DMS153 (cell line): Measurements from ENCODE around the gene CDCP1.

Experiments used
- DNase-seq: peaks from one replicate; lab custom pipeline; 2025; lab: John Stamatoyannopoulos, UW

CDCP1 gene

DNA sequence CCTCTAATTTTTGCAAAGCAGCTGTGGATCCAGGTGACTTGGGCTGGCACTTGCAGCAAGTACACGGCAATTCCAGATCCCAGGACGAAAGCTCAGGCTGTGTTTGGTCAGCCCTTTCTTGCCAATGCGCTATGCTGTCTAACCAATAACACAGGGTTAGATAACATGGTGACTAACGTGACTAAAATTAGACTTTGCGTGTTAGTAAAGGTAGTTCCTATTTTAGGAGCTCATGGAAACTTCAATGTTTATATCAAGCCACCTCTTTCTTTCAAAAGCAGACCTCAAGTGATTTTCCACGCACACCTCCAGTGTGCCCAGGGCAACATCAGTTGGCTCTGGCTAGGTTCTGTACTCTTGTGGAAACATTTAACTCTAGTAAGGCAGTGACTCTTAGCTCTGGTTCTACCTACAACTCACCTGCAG lies 32.5 kb downstream of the CDCP1 start:
- DNase-seq, result no peak

DNA sequence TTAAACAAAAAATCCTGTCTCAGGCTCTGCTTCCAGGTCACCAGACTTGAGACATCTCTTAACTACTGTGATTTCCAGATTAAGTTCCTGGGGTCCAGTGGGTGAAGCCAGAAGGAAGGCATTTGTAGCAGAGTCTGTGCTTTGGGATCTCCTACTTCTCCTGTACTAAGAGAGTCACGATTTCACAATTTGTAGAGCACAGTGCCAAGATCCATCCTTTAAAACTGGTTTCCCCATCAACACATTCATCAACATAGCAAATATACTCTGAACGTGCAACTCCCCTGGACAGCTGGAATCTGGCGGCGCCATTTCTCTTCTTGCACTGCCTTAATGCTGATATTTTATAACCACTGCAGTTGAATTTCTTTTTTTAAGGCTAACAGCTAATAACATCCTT lies 33.2 kb downstream of the CDCP1 start:
- no peak for DNase-seq

DNA sequence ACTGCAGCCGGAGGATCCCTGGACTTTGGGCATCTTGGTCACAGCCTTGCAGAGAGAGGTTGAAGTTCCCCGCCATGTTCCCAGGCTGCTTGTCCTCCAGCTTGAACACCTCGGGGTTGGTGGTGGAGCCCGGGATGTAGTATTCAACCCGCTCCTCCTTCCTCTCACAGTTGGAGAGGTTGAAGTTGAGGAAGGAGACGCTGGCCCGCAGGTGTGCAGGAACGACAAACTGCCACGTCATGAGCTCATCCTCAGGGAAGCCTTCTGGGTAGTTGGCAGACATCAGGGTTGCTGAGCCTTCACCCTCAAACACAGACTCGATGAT lies 35.7 kb downstream of the CDCP1 start:
- DNase-seq, result no peak

DNA sequence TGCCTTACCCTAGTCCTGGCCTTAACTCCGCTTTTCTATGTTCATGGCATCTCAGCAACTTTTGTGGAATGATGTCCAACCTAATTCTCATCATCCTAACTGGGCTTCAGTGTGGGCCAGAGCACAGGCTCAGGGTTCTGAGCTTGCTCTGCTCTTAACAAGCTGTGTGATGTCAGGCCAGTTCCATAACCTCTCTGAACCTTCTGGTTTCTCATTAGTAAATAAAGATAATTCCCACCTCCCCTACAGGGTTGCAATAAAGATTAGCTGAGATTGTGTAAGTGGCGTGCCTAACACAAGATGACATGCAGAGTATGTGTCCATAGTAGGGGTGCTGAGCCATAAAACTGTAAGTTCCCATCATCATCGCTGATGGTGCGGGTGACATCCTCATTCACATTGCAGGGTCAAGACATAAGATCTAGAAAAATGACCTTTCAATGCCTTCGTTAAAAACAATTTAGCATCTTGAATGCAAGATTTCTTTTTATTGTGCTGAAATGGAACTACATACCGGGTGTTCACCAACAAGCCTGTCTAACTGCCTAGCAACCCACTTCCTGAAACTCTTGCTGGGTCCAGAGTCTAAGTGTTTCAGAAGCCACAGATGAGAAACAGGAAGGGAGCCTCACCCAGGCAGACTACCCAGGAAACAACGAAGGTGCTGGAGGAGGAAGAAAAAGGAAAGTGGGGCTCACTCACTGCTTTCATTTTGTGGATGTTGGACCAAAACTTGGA lies 36.2 kb downstream of the CDCP1 start:
- no peak for DNase-seq

DNA sequence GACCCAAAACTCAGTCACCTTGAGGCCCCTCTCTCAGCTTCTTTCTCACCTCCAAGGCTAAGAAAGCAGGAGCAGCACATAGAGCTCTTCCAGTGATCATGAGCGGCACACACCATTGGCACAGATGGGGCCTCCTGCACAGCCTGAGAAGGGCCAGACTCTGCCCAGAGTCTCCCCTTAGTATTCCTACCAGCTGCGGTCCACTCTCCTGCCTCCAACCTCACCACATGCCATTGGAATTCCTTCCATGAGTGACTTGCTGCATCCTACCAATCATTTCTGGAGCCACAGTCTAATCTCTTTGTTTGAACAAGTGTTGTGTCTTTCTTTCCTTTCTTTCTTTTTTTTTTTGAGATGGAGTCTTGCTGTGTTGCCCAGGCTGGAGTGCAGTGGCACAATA lies 39.3 kb downstream of the CDCP1 start:
- DNase-seq, result no peak

DNA sequence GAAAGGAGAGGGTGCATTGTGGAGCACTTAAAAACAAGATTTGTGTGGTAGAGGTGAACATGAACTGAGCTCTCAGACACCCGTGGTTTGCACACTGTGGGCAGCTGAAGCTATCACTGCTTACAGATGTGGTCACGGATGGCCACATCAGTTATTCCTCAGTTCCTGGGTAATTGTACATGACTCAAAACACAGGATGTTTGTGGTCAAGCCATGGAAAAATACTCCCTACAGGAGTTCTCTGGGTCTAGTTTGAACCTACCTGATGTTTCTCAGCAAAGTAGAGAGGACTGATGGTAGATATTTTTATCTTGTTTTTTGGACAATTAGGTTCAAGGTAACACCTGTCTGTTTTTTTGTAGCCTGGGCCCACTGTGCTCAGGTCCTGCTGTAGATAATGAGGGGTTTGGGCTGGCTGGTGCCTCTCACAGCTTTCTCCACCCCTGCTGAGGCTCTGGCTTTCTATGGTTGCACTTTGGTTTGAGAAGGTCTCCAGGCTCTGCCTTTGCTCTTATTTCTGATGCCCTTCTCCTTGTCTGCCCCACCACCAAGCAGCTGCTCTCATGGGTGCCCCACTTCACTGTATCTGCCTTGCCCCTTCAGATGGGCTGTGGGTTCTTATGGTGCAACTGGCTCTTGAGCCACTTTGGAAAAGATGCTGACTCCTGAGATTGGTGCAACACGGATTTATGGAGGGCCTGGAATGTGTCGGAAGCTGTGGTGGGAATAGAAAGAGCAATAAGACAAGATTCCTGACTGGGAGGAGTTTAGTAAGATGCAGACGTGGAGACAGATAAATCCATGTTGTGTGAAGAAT lies 40.1 kb downstream of the CDCP1 start:
- no peak for DNase-seq

DNA sequence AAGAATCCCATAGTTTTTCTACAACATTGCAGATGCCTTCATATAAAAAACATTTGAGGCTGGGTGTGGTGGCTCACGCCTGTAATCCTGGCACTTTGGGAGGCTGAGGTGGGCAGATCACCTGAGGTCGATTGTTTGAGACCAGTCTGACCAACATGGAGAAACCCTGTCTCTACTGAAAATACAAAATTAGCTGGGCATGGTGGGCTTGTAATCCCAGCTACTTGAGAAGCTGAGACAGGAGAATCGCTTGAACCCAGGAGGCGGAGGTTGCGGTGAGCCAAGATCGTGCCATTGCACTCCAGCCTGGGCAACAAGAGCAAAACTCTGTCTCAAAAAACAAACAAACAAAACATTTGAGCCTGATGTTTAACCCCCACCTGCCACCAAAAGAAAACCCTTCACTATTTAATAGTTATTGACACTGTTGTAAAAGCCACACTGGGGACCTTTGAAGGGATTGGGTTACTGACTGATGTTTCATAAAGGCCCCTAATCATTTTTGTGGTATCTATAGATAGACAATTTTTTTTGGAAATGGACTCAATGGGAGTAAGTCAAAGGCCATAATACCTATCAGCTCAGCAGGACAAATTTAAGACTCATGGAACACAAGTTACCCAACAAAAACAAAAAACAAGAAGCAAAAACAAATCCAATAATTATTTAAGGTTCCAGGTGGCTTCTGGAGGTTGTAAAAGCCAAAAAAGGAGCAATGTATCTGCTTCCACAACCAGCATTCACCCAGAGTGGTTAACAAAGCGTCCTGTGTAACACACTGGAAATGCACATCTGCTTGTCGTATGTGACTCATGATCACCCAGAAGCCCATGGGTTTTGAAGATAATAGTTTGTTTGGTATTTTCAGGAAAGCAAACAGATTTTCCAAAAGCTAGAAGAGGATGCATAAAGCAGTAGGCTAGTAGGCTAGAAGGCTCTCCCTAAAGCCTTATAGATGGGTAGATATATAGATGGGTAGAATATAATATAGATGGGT lies 41.2 kb downstream of the CDCP1 start:
- no peak for DNase-seq

DNA sequence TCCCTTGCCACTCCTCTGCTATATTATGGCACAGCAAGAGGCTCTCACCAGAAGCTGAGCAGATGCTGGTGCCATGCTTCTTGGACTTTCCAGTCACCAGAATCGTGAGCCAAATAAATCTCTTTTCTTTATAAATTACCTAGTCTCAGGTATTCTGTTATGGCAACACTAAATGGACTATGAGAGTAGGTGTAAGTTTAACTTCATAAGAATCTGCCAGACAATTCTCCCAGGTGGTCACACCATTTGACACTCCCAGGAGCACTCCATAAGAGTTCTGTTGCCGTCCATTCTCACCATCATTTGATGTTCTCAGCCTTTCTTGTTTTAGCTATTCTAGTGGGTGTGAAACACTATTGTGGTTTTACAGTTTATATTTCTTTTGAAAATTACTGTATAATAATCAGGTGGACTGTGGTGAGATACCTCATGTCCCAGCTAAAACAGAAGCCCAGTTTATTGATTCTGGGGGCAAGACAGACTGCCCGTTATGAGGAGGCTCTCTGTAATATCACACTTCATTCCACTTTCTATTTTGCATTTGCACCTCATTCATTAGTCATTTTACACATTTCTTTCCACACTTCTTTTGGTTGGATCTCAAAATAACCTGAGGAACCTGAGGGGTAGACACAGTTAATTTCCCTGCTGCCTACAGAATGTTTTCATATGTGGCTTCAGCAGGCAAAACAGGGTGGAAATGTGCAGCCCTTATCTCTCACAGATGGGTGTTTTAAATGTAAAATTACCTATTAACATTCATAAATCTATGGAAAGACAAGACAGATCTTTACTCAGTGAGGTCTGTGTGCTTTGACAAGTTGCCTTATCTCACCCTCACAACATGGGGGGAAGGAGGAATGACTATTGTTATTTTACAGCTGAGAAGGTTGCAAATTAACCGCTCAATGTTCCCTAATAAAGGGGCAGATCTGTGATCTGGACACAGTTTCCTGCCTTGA lies 42.1 kb downstream of the CDCP1 start:
- DNase-seq, result no peak

DNA sequence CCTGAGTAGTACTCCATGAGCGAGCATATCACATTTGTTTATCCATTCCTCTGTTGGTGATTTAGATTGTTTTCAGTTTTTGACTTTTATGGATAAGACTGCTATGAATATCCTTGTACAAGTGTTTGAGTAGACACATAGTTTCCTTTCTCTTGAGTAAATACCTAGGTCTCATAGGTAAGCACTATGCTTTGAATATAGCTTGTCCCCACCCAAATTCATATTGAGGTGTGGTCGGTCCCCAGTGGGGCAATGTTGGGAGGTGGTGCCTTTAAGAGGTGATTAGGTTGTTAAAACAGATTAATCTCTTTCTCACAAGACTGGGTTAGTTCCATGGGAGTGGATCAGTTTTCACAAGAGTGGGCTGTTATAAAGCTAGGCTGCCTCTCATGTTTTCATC lies 42.8 kb downstream of the CDCP1 start:
- no peak for DNase-seq

DNA sequence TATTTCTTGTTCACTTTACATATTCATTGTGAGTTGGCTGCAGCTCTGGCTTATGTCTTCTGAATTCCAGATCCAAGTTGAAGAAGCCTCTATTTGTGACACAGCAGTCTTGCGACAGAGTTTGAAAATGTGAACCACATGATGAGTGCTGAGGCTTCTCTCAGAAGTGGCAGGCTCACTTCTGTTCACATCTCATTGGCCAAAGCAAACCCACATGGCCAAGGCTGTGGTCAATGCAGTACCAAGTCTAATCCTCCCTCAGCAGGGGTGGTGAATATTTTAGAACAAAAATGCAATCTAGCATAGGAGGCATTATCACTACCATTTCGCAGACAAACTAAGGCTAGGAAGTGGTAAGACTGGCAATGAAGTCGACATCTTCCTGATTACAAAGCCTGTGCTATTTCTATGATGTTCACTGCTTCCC lies 45.2 kb downstream of the CDCP1 start:
- no peak for DNase-seq

DNA sequence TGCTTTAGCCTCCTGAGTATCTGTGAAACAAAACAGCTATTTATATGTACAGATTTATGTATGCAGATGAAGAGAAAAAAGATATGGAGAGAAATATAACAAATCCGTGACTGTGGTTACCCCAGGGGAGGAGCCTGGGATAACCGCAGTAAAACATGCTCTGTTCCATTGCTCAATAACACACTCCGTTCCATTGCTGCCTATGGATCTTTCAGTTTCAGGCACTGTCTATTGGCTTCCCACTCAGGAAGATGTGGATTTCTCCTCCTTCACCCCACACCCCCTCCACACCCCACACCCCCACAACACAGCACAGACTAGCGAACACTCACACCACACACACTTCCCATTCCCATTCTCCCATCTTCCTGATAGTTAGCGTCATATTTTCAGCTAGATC lies 47.9 kb downstream of the CDCP1 start:
- no peak for DNase-seq

DNA sequence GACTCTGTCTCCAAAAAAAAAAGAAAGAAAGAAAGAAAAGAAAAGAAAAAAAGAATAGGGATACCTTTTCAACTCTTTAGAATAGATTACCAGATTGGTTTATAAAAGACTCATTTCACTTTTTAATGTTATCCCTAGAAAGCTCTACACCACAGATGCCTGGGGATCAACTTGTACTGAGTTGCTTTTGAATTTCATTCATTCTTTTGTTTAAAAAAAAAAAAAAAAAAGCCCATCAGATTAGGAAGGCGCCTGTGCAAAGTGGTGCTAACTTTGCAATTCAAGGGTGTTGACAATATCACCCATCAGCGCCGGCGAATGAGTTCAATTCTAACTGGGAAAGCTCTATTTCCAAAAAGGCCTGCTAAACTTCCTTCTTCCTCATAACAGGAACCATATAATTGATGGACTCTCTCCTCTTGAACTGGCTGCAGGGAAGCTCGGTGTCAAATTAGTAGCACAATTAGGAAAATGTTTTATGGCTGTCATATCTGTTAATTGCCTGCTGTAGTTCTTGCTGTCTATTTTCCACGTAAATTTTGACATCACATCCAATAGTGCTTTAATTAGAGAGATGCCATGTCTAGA lies 48.8 kb downstream of the CDCP1 start:
- no peak for DNase-seq

DNA sequence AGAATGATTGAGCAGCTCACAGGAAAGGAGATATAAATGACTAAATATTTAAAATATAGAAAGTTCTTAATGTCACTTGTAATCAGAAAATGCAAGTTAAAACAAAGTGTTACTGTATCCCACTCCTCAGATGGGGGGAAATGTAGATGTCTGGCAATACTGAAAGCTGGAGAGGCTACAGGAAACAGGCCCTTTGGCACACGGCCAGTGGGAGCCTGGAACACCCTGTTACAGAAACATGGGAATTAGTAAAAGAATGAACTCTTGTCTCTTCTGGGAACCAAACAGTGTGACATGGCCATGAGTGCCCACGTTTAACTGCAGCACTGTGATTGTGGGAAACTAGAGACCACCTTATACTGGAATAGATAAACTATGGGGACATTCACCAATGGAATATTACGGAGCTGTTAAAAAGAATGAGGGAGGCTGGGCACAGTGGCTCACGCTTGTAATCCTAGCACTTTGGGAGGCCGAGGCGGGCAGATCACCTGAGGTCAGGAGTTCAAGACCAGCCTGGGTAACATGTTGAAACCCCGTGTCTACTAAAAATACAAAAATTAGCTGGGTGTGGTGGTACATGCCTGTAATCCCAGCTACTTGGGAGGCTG lies 50.2 kb downstream of the CDCP1 start:
- DNase-seq, result no peak

DNA sequence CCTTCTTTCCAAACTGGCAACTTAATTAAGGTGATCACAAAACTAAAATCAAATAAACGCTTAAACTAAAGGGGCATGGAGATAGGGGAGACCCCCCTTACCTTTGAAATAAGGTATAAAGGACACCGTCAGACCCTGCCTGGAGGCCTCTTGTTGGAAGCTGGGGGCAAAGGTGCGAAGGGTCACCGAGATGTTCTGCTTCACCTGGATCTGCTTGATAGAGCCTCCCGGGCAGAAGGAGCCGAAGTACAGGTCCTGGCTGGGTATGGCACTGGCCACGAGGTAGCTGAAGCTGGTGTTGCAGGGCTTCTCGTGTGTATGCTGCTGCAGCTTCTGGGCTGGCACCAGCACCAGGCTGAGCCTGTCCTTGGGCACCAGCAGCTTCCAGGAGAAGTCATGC lies 53.0 kb downstream of the CDCP1 start:
- DNase-seq, result no peak

DNA sequence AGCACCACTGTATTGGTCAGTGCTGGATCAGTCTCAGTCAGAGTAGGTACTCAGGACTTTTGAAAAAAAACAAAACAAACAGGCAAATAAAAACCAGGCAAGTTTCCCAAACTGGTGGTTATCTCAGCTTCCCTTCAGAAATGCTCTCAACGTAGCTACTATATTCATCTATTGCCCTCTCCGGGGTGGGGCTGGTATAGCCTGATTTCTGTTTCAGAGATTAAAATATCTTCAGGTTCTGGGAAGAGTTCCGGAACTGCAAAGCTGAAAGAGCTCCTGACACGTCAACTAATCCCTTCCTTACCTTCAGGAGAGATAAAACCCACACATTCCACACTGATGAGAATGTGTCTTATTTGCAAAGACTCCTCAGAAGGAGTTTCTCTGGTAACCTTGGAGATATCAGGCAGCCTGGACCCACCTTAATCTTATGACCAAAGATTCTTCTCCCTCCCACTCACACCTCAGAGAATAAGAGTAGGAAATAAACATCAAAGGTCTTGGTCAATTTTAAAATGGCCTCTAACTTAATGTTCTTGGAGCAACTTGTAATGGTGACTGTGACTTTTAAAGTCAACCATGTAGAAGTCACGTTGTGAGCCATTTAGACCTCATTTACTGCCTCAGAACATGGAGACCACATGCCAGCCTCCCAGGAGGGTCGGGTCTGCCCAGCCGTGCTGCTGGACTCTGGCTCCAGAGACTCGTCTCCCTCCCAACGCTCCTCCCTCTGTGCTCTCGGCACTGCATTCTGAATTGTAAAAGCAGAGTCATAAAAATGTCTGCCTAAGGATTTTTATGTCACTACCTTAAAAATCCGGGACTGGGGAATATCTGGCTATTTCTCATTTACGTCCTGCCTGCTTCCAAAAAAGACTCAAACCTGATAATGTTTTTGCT lies 53.8 kb downstream of the CDCP1 start:
- no peak for DNase-seq

DNA sequence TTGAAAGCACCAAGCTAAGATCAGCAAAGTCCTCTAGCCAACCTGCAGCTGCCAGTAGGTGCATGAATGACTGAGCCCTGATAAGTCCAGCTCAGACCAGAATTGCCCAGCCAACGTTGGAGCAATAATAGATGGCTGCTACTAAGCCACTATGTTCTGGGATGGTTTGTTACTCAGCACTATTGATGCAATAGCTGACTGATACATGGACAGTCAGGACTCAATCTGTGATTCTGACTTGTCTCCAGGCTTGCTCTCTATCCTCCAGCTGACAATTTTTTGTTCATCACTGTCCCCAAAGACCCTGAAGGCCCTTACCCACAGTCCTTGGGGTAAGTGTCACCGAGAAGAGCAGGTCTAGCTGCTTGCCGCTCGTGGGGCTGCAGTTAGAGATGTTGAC lies 55.3 kb downstream of the CDCP1 start:
- DNase-seq, result no peak

DNA sequence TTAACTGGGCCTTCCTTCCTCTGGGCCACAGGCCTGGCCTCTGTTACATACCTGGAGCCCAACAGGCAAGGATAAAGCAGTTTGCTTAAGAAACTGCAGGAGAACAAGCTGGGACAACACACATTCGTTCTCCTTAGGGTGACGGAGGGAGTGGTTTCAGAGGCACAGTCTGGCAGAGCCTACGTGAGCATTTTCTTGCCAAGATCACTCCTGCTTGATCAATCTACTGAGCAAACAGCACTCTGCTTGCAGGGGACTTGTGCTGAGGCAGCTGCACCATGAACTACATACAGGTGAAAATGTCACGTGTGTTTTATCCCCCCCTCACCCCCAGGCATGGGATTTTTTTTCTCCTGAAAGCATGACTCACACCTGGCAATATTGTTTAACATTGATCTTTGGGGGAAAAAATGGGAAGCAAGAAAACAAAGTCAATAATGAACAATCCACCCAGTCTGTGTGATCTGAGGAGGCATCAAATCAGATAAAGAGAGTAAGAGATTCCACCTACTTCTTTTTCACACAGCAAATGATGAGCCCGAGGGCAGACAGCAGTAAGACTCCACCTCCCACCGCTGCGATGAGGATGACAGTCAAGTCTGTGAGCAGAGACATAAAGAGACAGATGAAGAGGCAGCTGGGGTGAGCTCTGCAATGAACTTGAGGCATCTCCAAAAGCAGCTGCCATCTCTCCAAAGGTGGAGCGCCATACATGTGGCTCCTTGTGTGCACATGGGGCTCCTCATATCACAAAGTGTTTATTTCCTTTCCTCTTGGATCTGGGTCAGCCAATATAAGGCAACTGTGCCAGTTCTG lies 57.4 kb downstream of the CDCP1 start:
- no peak for DNase-seq

DNA sequence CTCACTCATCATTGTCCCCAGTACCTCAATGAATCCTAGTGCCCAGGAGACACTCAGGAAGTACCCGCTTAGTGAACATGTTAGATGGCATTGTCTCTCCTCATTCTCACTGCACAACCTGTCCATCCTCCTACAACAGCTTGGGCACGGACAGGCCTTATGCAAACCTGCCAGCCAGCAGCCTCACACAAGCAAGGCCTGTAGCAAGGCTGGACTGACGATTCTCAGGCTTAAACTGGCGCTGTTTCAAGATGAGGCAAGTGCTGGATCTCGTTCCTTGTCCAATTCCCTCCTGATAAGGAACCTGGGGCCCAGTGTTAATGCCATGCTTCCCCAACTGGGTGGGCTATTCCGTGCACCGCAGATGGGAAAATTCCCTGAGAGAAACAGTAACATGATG lies 59.0 kb downstream of the CDCP1 start:
- DNase-seq, result no peak
